HEK293T (cell line): ENCODE results near the gene ATG9B.

Source experiments
- ARNT ChIP-seq: fragments of 450-650 bp; IDR thresholded peaks from 2 replicates; pipeline ENCODE4 v1.6.1; 2017; ENCODE audit warnings: mild to moderate bottlenecking
- BHLHE40 ChIP-seq: fragments of 450-650 bp; IDR thresholded peaks from 2 replicates; pipeline ENCODE4 v1.6.1; 2016; ENCODE audit warnings: mild to moderate bottlenecking, moderate library complexity, borderline replicate concordance
- CTBP1 ChIP-seq: fragments of 450-650 bp; IDR thresholded peaks from 2 replicates; pipeline ENCODE4 v1.6.1; 2016; ENCODE audit warnings: borderline replicate concordance
- ELF4 ChIP-seq: fragments of 450-650 bp; IDR thresholded peaks from 2 replicates; pipeline ENCODE4 v1.6.1; 2017; ENCODE audit warnings: antibody characterized with exemption
- FOXA1 ChIP-seq: fragments of 450-650 bp; IDR thresholded peaks from 2 replicates; pipeline ENCODE4 v1.6.1; 2016; ENCODE audit warnings: mild to moderate bottlenecking
- FOXK2 ChIP-seq: fragments of 450-650 bp; IDR thresholded peaks from 2 replicates; pipeline ENCODE4 v1.6.1; 2016; ENCODE audit warnings: mild to moderate bottlenecking
- FOXM1 ChIP-seq: fragments of 450-650 bp; IDR thresholded peaks from 2 replicates; pipeline ENCODE4 v1.6.1; 2017; ENCODE audit warnings: mild to moderate bottlenecking, borderline replicate concordance
- NFRKB ChIP-seq: fragments of 450-650 bp; IDR thresholded peaks from 2 replicates; pipeline ENCODE4 v1.6.1; 2016; ENCODE audit warnings: mild to moderate bottlenecking, moderate library complexity
- SP1 ChIP-seq: fragments of 450-650 bp; IDR thresholded peaks from 2 replicates; pipeline ENCODE4 v1.6.1; 2017

- no peak for TF ChIP-seq CTBP1
- no peak for TF ChIP-seq SP1
- TF ChIP-seq BHLHE40 = no peak
- TF ChIP-seq FOXA1 = no peak
- TF ChIP-seq NFRKB = no peak
- no peak for TF ChIP-seq ELF4
- no peak for TF ChIP-seq FOXK2
- TF ChIP-seq ARNT = no peak
- no peak for TF ChIP-seq FOXM1
Measured at GRCh38 chr7:150999497-151000230, 24.6 kb downstream of the ATG9B start.
